HepG2 (cell line): ENCODE measurements around the gene SPTAN1. TPM values are rescaled to one million over a fixed set of nuclear protein-coding genes. Genes with fewer than 3 reads are reported as not detected.

Experiments used
- HNF4A ChIP-seq: sonication (generic); formaldehyde crosslinking; IDR thresholded peaks from 2 replicates; pipeline ENCODE4 v1.4.0; 2020; ENCODE audit warnings: missing genetic modification reagents
- JUND ChIP-seq: sonication (generic); formaldehyde crosslinking; IDR thresholded peaks from 2 replicates; pipeline ENCODE4 v1.8.0; 2022; ENCODE audit warnings: mild to moderate bottlenecking, missing genetic modification reagents
- KDM5B ChIP-seq: sonication (generic); formaldehyde crosslinking; IDR thresholded peaks from 2 replicates; pipeline ENCODE4 v1.4.0; 2020; ENCODE audit warnings: missing genetic modification reagents, mild to moderate bottlenecking, borderline replicate concordance
- MYC ChIP-seq: sonication (generic); formaldehyde crosslinking; IDR thresholded peaks from 2 replicates; pipeline ENCODE4 v1.9.0; 2021; ENCODE audit warnings: missing genetic modification reagents, borderline replicate concordance
- TEAD3 ChIP-seq: optimal IDR thresholded peaks from 2 replicates; pipeline ENCODE3; 2016; ENCODE audit warnings: borderline replicate concordance
- TGIF2 ChIP-seq: IDR thresholded peaks from 2 replicates; pipeline ENCODE4 v1.6.1; 2016; ENCODE audit warnings: control low read depth, missing compliant biosample characterization
- THAP9 ChIP-seq: sonication (generic); formaldehyde crosslinking; IDR thresholded peaks from 2 replicates; pipeline ENCODE4; 2020; ENCODE audit warnings: missing genetic modification reagents, mild to moderate bottlenecking, borderline replicate concordance
- YEATS4 ChIP-seq: sonication (generic); formaldehyde crosslinking; IDR thresholded peaks from 2 replicates; pipeline ENCODE4 v1.4.0; 2020; ENCODE audit warnings: missing genetic modification reagents, borderline replicate concordance
- ZSCAN21 ChIP-seq: sonication (generic); formaldehyde crosslinking; IDR thresholded peaks from 2 replicates; pipeline ENCODE4 v1.8.0; 2022; ENCODE audit warnings: mild to moderate bottlenecking, missing genetic modification reagents, moderate library complexity, borderline replicate concordance
- polyA plus RNA-seq, 8 experiments: library from polyadenylated mRNA; depleted of rRNA in 3 of 8; stranded (reverse) in 7 of 8; unstranded in 1 of 8; fragments of >200 nt; fragmentation: Illumina TruSeq in 4 of 8; extraction: Trizol in 4 of 8; gene quantifications; 2 replicates each; pipeline versions ENCODE4 v1.2.1 to v1.2.3, GENCODE V29; 2011 to 2016; ENCODE audit warnings: low read depth in 4 of 8, missing spikeins in 1 of 8, mixed read lengths in 1 of 8; ENCODE audit not compliant: insufficient read depth in 1 of 8
- total RNA-seq, 5 experiments: library from RNA; depleted of rRNA; stranded (reverse); fragments of >200 nt; fragmentation: Illumina TruSeq; extraction: Trizol; gene quantifications; 2 replicates each; pipeline ENCODE4 v1.2.3, GENCODE V29; 2016; ENCODE audit warnings: low read depth in 1 of 5
- TF ChIP-seq, protein P1 (sequence below): IDR thresholded peaks from 2 replicates; pipeline ENCODE4 v1.4.0; 2020; ENCODE audit warnings: mild to moderate bottlenecking, missing genetic modification reagents

Gene SPTAN1
- total and polyA plus RNA-seq, 2 of the 13 experiments (the other 11 are each of a cell fraction or from before 2014, with no cell fraction given), result 106 to 111 TPM

- TF ChIP-seq THAP9 (CRISPR knock-in tag) (0 out of 2 replicates have a peak, but pooled peaks have one; percentile 46), JUND (CRISPR knock-in tag) (0 out of 2 replicates have a peak, but pooled peaks have one; percentile 19), YEATS4 (CRISPR knock-in tag) (peak; percentile 28; the same call in 1 of the 2 replicates), KDM5B (no peak), ZSCAN21 (CRISPR knock-in tag) (0 out of 2 replicates have a peak, but pooled peaks have one; percentile 36), MYC (peak; percentile 45; the same call in 1 of the 2 replicates), TEAD3 (CRISPR knock-in tag) (peak; percentile 92), TGIF2 (CRISPR knock-in tag) (0 out of 2 replicates have a peak, but pooled peaks have one; percentile 51), HNF4A (CRISPR knock-in tag) (0 out of 2 replicates have a peak, but pooled peaks have one; percentile 11)
- TF ChIP-seq, protein P1, sequence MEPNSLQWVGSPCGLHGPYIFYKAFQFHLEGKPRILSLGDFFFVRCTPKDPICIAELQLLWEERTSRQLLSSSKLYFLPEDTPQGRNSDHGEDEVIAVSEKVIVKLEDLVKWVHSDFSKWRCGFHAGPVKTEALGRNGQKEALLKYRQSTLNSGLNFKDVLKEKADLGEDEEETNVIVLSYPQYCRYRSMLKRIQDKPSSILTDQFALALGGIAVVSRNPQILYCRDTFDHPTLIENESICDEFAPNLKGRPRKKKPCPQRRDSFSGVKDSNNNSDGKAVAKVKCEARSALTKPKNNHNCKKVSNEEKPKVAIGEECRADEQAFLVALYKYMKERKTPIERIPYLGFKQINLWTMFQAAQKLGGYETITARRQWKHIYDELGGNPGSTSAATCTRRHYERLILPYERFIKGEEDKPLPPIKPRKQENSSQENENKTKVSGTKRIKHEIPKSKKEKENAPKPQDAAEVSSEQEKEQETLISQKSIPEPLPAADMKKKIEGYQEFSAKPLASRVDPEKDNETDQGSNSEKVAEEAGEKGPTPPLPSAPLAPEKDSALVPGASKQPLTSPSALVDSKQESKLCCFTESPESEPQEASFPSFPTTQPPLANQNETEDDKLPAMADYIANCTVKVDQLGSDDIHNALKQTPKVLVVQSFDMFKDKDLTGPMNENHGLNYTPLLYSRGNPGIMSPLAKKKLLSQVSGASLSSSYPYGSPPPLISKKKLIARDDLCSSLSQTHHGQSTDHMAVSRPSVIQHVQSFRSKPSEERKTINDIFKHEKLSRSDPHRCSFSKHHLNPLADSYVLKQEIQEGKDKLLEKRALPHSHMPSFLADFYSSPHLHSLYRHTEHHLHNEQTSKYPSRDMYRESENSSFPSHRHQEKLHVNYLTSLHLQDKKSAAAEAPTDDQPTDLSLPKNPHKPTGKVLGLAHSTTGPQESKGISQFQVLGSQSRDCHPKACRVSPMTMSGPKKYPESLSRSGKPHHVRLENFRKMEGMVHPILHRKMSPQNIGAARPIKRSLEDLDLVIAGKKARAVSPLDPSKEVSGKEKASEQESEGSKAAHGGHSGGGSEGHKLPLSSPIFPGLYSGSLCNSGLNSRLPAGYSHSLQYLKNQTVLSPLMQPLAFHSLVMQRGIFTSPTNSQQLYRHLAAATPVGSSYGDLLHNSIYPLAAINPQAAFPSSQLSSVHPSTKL (CRISPR knock-in tag), result 0 out of 2 replicates have a peak, but pooled peaks have one; percentile 9
These were observed 6.3 kb downstream of the SPTAN1 start (continued) for GRCh38 chr9:128558431-128559310.
